Vagina (tissue), 2 donors: ENCODE data around the gene CACNB1.
A peak's percentile ranks its signal among the peaks of the same experiment; 100 is the strongest.

Source experiments
- POLR2AphosphoS5 ChIP-seq, 2 donors: sonication (generic); formaldehyde crosslinking; IDR thresholded peaks; one replicate each; pipeline ENCODE4 v1.9.0; 2017; ENCODE audit warnings: antibody characterized with exemption in 2 of 2, mild to moderate bottlenecking in 2 of 2, low read depth in 1 of 2; ENCODE audit not compliant: insufficient read depth in 1 of 2
- TF ChIP-seq, protein P1 (sequence below), 3 experiments: fragments of 450-650 bp in 2 of 3; fragments of 200-600 bp in 1 of 3; sonication (generic) in 1 of 3; IDR thresholded peaks; one replicate each; pipeline ENCODE4 v1.5.1; 2017 to 2019; ENCODE audit warnings: antibody characterized with exemption in 3 of 3, mild to moderate bottlenecking in 2 of 3, moderate library complexity in 2 of 3

DNA sequence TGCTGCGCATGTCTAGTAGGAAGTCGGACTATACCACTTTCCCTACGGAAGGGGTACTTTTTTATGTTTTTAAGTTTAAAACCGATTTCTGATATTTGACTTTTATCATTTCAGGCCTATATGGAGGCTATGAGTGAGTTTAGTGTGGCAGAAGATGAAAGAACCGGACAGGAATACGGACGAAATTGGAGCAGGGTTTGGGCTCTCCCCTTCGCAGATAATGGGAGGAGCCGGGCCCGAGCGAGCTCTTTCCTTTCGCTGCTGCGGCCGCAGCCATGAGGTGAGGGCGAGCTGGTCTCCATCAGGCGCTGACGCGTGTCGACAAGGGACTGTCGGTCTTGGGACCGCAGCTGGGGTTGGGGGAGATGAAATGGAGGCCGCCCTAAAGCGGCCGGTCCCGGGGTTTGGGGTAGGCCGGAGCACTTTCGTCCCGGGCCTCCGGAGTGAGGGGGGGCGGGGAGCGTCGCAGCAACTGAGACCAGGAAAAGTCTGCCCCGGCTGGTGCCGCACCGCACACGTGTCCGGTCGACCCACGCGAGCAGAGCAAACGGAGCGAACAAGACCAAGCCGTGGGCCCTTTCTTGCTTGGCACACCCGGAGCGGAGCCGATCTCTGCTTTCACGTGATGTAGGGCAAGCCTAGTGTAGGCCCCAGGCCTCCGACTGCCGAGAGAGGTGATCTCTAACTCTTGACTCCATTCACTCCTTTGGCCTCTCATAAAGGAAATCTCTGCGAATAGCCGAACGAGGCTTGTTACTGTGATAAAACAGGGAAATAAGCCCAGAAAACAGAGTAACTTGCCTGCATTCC is 2.8 kb upstream of the CACNB1 start, which contains the start of gene RPL19:
- TF ChIP-seq, protein P1, sequence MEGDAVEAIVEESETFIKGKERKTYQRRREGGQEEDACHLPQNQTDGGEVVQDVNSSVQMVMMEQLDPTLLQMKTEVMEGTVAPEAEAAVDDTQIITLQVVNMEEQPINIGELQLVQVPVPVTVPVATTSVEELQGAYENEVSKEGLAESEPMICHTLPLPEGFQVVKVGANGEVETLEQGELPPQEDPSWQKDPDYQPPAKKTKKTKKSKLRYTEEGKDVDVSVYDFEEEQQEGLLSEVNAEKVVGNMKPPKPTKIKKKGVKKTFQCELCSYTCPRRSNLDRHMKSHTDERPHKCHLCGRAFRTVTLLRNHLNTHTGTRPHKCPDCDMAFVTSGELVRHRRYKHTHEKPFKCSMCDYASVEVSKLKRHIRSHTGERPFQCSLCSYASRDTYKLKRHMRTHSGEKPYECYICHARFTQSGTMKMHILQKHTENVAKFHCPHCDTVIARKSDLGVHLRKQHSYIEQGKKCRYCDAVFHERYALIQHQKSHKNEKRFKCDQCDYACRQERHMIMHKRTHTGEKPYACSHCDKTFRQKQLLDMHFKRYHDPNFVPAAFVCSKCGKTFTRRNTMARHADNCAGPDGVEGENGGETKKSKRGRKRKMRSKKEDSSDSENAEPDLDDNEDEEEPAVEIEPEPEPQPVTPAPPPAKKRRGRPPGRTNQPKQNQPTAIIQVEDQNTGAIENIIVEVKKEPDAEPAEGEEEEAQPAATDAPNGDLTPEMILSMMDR (IDR thresholded peaks at IDR 0.05), result no peak
- TF ChIP-seq POLR2AphosphoS5 (IDR thresholded peaks at IDR 0.05; ENCODE audit: insufficient read depth in 1 of 2, low read depth in 1 of 2), result peak; percentile 87 to 92
